NOMO-1 (cell line): Measurements from ENCODE around the gene SRL.
A peak's percentile ranks its signal among the peaks of the same experiment; 100 is the strongest.
"Not testable (repeated sequence)": the region's sequence is repeated elsewhere in the genome, so short reads cannot be mapped to it uniquely, and the experiment has no call there.

ENCODE experiments used
- DNase-seq, 2 experiments: peaks; one replicate each; lab custom pipeline; 2025; ENCODE audit not compliant: unreplicated experiment in 2 of 2; lab: John Stamatoyannopoulos, UW

Gene SRL

DNA sequence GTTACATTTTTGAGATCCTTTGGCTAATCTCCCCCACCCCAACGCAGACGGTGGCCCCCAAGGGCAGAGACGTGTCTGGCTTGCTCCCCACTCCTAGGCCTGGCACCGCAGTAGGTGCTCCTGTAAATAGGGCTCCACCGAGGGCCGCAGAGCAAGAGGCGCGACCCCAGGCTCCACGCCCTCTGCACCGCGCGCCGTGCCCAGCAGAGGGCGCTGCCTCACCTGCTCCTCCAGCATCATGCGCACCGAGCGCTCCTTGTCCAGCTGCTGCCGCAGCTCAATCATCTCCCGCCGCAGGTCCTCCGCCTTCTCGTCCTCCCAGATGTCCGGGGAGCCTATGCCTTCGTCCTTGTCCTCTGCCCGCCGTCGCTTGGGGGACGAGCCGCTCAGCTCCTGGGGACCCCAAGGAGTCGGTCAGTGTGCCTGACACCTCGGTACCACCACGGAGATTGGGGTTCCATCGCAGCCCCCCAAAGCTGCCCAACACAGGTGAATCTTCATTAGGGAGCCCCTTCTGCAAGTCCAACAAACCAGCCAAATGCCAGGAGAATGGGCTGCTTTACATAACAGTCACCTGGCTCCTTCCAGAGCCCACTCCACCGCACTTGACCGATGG, 19.8 kb upstream of the SRL start:
- DNase-seq = no peak

DNA sequence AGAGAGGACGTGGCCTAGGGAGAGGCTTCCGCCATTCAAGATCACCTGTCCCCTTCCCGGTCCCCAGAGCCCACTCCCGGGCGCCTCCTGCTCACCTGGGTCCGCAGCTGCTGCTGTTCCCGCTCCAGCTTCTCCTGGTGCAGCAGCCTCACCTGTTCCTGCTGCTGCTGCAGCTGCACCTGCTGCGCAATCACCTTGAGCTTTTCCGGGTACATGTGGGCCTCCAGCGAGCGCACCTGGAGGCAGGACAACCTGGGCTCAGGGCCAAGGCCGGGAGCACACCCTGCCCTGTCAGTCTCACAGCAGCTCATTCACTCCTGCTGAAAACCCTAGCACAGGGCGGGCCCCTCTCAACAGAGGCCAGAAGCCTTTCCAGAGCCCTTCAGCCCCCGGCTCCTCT, 18.5 kb upstream of the SRL start:
- no peak for DNase-seq

DNA sequence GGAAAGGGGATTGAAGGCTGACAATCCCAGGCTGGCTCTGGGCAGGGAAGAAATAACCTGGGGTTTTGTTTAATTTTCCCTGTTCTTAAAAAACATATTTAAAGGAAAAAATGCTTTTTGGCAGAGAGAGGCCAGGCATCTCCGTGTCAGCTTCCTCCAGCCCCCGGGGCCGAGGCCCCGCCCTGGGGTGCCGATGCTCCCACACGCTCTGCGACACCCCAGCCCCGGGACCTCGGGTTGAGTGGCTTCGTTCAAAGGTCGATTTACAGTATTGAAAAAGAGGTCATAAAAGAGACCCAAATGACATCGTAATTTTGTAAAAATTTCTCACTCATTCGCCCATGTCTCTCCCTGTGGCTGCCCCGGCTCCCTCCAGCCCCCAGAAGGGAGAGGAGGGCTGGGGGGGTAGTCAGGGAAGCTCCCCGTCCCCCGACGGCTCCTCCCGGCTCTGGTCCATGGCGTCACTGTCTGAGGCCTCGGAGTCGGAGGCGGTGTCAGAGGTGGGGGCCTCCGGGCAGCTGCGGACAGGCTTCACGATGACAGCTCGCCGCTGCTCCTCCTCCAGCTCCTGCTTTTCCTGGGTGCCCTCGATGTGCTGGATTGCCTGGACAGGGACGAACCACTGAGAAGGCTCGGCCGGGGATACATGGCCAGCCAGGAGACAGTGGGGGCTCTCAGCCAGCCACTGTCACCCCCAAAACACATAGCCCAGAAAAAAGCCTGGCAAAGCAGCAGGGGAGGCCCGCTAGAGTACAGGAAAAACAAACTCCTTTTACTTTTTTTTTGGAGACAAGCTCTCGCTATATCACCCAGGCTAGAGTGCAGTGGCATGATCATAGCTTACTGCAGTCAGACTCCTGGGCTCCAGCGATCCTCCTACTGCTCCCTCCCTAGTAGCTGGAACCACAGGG, 16.0 kb upstream of the SRL start:
- DNase-seq = no peak

DNA sequence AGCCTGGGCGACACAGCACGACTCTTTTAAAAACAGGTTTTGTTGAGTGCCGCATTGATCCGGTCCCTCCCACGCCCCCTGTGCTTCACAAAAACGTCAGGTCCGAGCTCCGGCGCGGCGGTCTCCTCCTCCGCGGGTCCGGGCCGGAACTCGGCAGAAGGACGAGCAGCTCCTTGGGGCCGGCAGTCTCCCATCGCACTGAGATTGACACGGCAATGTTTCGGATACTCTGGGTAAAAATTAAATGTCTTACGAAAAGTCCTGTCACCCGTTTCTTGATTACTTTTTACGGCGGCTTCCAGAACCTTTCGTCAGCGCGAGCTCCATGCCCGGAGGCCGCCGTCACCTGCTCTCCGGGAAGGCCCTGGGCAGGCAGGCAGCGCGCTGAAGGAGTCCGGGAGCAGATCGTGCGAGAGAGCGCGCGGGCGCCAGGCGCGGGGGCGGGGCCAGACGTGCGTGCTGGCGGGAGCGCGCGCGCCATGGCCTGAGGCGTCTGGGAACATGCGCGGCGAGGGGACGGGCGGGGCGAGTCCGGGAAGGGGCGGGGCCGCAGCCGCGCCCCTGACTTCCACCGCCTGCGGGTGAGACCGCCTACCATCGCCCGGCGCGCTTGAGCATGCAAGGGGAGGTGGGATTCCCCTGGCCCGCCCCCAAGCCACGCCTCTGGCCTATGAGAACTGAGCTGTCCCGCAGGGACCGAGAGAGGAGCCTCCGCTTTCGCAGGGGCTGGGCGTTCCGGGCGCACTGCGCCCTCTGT, 11.7 kb upstream of the SRL start:
- DNase-seq = peak; percentile 97 to 98

DNA sequence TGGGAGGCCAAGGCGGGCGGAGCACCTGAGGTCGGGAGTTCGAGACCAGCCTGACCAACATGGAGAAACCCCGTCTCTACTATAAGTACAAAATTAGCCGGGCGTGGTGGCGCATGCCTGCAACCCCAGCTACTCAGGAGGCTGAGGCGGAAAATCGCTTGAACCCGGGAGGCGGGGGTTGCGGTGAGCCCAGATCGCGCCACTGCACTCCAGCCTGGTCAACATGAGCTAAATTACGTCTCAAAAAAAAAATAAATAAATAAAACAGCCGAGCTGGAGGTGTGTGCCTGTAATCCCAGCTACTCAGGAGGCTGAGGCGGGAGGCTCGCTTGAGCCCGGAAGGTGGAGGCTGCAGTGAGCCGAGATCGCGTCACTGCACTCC, 11.1 kb upstream of the SRL start:
- not testable (repeated sequence) for DNase-seq

DNA sequence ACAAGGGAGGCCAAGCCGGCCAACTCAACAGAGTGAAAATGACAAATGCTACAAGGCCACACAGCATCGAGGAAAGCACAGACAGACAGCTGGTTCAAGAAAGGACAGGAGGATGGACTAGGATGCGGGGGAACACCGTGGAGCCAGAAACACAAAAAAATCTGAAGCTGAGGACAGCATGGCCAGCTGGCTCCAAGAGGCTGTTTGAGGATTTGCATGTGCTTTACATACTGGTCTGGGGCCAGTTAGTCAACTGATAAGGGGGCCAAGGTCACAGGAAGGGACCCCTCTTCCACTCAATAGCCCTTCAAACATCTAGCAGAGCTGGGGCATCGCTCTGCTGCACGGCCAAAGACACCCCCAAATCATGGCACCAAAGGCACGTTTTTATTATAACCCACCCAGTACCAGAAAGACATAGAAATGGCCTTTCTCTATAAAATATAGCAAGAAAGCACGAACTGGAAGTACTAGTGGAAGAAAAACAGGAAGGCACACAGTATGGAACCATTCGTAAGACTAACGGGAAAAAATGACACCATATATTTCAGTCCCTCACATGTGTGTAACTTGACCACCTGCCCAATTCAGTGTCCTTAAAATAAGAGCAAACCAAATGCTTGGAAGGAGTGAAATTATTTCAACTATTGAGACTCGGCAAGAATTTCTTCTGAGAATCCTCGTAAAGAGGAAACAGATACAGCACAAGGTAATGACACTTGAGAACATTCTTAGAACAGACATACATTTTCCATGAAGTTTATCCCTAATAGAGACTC, 7.8 kb upstream of the SRL start:
- no peak for DNase-seq

DNA sequence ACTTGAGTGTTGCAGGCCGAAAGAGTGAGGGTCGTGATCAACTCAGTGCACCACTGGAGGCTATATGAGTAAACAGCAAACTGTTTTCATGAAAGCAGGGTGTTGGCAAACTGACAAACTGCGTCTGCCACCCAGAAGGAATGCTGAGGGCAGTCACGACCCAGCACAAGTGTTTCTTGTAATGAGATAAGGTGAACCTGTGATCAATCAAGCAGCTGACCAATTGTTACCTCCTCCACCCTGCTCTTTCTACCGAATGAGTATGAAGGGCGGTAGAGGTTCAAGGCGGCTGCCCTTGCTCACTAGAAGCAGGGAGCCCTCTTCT, 5.5 kb upstream of the SRL start:
- DNase-seq = no peak

DNA sequence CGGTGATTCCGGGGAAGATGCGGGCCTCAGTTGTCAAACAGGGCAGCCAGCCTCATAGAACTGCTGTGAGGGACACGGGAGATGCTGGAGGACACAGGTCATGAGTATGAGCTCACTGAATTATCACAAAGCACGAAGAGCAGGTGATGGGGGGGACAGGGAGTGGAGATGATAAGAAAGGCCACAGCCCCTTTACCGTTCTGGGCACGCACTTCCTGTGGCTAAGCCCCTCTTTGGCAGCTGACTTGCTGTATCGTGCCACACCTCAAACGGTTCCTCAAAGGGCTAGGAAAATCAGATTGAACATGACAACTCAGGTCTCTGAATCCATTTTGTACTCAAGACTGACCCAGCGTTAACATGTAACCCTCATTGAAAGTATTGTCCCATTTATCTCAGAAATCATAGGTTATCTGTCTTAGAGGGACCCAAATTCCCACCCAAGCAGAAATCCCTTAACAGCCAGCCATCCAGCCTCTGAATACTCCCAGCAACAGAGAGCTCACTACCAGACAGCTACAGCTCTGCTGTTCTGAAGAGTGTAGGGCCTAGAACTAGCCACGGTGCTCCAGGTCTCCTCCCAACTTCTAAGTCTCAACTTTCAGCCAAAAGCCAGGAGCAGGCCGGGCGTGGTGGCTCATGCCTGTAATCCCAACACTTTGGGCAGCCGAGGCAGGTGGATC, 5.0 kb upstream of the SRL start:
- DNase-seq = peak; percentile 40 to 42

DNA sequence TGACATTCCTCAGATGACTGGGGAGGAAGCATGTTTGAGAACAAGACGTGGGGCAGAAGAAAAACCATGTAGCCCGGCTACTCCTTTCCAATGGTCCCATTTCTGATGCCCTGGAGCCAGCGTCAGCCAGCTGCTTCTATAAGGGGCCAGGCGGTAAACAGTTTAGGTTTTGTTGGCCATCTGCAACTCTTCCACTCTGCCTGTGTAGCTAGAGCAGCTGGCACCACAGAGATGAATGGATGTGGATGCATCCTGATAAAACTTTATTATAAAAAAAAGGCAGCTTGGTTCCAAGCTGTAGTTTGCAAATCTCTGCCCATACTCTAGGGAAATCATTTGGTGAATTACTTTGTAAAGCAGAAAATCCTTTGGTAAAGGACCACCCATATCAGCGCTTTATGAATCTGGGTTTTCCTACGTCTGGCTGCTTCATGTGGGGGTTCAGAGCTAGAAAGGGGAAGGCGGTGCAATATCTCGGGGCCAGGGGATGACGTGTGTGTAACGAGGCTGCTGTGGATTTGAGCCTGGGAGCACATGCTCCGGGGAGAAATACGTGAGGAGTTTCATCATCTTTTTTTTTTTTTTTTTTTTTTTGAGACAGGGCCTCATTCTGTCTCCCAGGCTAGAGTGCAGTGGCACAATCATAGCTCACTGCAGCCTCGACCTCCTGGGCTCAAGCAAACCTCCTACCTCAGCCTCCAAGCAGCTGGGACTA, 3.4 kb upstream of the SRL start:
- DNase-seq = peak; percentile 47 to 64

DNA sequence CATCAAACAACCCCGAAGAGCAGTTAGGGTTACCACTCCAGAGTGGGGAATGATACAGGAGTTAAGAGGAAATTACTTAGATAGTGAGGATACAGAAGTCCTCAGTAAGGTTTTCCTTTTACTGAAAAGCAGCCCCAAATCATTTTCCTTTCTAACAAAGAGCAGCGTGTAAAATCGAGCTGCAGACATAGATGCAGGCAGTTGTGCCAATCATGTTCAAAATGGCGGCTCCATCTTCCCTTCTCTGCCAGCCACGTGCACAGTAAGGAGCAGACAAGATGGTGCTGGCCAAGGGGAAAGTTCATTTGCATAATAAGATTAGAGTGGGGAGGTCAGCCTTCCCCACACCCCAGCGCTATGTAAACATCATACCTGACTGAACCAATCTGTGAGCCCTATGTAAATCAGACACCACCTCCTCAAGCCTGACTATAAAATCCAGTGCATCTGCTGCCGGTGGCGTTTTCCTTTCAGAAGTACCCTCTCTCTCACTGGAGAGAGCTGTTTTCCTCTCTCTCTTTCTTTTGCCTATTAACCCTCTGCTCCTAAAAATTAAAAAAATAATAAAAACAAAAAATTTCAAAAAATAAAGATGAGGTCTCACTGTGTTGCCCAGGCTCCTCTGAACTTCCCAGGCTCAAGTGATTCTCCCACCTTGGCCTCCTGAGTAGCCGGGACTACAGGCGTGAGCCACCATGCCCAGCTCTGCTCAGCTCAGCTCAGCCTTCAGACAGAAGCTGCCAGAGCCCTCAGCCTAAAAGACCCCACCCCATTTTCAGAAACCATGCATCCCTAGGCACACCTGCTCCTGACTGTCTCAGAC, 2.6 kb upstream of the SRL start:
- peak; percentile 15 to 42 for DNase-seq

DNA sequence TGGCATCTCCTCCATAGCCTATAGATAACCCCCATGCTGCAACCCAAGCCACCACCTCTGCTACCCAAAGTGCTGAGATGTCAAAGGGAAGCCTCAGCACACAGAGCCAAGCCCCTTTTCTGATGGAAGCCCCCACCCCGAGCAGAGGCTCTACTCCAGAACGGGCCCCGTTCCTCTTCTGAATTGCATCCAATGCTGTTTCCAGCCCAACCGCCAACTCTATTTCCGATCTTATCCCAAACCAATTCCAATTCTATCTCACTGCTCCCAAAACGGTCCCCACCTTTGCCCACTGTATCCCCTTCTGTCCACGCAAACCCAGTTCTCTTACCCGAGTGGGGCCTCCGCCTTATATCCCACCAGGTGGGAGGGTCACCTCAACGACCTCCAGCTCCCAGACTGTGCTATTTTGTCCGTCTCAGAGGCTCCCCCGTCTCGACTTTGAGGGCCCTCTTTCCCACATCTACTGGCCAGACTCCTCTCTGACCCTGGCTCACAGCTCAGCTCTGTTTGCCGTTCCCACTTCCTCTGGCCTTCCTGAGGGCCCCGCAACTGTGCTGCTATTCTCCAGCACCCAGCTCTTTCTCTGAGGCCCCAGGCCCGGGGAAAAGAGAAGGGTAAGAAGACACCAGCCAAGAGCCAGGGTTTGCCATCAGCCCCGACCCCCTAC, 487 bp downstream of the SRL start:
- DNase-seq = no peak

DNA sequence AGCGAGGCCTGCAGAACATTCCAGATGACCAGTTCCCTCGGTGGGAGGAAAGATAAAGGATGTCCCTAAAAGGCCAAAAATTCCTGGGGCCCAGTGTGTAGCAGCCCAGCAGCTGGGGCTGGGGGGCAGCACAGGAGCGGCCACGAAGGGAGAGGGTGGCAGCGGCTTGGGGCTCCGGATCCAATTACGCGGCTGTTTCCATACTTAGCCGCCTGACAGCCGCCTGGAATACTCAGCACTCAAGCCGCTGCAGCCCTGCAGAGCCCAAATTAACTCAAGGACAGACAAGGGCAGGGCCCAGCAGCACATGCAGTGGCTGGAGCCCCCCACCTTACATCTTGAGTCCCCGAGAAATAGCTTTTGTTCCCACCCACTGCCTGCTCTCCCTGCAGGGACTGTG, 1.3 kb downstream of the SRL start:
- no peak for DNase-seq

DNA sequence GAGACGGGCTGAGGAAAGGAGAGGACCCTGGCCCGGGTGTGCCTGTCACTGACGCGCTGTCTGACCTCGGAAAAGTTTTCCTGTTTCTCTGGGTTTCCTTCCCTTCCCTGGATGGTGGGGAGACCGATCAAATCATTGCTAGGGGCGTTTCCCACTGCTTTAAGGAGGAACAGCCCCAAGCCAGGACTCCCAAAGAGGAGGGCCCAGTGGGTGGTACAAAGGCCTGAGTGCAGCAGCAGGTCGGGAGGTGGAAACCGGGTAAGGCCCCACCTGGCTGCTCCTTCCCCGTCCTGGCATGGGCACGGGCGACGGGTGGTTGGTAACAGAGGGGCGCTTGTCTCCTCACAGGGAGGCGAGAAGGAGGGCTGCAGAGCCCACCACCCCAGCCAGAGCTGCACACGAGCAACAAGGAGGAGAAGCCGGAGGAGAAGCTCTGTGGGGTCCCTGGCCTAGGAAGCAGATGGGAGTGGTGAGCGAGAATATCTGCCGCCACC, 2.2 kb downstream of the SRL start:
- DNase-seq = no peak

DNA sequence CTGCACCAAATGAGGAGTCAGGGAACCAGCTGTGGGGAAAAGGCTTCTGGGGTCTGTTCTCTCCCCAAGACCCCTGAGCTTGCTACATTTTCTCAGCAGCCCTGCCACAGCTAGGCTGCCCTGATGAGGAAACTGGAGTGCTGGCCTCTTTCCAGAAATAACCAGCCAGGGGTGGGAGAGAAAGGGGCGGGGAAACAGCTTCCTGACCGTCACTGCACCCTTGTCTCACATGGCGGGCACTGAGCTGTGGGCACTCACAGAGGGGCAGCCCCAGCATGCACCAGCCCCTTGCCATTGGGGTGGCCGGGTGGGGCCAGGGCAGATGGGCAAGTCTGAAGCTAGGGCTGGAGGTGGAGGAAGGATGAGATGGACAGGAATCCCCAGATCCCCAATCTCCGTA, 2.9 kb downstream of the SRL start:
- no peak for DNase-seq

DNA sequence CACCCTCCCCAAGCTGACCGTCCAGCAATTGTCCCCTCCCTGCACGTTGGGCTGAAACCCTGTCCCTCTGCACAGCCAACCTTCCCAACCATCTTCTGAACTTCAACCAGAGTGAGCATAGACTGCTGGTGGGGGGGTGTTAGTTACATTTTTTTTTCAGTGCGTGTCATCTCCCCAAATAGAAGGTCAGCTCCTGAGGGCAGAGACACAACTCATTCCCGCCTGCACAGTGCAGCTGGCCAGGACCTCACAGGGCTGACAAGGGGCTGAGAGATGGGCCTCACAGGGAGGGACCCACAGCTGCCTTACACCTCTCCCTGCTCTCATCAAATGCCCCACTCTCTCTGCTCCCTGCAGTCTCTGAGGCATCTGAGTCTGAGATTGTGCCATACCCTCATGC, 8.4 kb downstream of the SRL start:
- no peak for DNase-seq

DNA sequence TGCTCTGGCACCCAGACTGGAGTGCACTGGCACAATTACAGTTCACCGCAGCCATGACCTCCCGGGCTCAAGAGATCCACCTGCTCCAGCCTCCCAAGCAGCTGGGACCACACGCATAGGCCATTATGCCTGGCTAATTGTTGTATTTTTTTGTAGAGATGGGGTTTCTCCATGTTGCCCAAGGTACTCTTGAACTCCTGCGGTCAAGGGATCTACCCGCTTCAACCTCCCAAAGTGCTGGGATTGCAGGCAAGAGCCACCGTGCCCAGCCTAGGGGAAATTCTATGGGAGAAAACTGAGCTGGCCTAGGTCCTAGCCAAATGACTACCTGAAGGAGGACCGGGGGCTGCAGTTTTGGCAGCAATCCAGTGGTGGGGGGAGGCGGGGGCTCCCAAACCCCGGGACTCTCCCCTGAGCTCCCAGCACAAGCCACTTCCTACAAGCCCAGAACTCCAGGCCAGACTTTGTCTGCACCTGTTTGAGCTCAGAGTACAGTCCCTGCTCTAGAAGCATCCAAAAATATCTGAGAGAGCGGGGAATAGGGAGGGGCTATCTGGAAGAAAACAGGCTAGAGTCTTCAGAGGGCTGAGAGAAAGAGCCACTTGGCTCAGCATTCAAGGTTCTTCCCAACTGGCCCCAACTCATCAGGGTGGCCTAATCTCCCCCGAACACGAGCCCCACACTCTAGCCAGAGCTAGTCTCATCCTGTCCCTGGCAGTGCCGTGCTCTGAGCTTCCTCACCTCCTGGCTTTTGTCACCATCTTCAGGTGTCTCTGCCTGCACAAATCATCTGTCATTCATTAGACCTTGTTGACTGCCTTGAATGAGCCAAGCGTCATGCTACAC, 9.1 kb downstream of the SRL start:
- no peak for DNase-seq

DNA sequence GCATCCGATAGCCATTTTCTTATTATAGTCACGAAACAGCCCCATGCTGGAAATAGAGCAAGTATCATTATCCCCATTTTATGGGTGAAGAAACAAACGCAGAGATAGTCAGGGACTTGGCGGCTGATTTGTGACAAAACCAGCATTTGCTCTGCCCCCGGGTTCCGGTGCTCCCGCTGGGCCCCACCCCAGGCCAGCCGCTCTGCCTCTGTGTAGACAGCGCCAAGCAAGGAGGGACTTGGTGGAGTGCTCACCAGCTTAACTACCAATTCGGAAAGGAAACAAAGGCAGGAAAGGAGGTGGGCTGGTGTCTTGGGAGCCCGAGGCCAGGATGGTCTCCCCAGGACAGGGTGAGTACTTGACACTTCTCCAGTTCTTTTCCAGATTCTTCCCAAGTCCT, 10.0 kb downstream of the SRL start:
- no peak for DNase-seq
